Measurements from ENCODE around the gene TUFM.
"Not testable (repeated sequence)": the region's sequence is repeated elsewhere in the genome, so short reads cannot be mapped to it uniquely, and the experiment has no call there.

The TUFM gene

GRCh38 chr16:28846080-28846932 is at the start of gene TUFM:
Gene TUFM (minus strand): TSS chr16:28846348. CDS start chr16:28846269, 79 bp downstream.
- FAIRE-seq, result peak; percentile 82

DNA sequence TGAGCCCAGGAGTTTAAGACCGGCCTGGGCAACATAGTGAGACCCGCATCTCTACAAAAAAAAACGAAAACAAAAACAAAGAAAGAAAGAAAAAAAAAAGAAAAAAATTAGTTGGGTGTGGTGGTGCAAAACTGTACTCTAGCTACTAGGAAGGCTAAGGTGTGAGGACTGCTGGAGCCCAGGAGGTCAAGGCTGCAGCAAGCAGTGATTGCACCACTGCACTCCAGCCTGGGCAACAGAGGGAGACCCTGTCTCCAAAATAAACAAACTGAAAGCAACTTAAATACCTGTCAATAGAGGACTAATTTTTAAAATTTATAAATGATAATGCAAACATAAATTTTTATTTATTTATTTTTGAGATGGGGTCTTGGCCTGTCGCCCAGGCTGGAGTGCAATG is 49.5 kb upstream of the TUFM start:
- FAIRE-seq, result no peak

- FAIRE-seq, result no peak
Observed at GRCh38 chr16:28893291-28893690, 47.1 kb upstream of the TUFM start.

DNA sequence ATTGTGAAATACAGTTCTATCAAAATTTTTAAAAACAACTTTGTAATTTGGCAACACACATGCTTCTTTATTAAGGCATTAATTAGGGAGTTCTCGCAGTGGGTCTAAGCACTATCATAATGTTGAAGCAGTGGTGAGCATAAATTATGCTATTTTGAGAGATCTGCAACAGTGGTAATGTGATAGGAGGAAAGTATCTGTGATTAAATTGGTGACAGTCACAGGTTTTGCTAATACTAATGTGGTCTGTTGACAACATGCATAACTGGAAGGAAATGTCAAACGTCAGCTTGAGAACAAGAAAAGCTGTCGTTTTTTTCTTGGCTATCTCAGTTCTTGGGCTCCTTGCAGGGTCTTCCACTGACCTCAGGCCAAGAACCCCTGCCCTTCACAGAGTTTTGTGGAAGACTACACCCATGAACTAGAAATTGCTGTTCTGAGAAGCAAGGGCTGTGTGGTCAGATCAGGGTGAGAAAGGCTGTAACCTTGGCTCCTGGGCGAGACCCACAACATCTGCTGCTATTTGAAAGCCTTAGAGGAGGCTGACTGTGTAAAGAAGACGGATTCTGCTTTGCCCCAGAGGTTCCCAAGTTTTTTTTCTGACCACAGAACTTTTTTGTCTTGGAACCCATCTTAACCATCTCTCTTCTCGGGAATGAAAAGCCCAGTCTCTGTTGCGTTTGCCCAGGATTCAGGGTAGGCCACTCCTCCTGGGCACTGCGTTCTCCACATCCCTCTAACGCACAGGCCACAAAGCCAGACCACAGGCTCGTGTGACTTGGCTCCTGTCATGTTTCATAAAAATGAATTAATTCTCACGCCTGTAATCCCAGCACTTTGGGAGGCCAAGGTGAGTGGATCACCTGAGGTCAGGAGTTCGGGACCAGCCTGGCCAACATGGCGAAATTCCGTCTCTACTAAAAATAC is 46.1 kb upstream of the TUFM start:
- FAIRE-seq, result no peak

DNA sequence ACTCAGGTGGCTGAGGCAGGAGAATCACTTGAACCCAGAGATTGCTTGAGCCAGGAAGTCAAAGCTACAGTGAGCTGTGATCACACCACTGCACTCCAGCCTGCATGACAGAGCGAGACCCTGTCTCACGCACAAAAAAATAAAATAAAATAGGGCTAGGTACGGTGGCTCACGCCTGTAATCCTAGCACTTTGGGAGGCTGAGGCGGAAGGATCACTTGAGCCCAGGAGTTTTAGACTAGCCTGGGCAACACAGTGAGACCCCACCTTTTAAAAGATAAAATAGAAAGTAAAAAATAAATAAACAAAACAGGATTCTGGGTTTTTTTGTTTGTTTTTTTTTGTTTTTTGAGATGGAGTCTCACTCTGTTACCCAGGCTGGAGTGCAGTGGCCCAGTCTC is 44.2 kb upstream of the TUFM start:
- not testable (repeated sequence) for FAIRE-seq

DNA sequence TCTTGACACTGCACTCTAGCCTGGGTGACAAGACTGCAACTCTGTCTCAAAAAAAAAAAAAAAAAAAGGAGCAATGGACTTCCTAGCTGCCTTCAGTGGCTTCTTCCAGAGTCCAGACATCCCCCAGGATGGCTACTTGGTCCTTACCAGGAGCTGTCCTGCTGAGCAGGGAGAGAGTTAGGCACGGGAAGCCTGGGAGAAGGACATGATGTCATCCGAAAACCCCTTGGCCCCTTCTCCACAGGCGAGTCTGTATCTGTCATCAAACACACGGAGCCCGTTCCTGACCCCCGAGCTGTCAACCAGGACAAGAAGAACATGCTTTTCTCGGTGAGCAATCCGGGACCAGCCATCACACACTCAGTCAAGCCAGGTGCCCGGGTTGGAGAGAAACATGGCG is 40.8 kb upstream of the TUFM start:
- no peak for FAIRE-seq

- FAIRE-seq, result no peak
Observed at GRCh38 chr16:28884045-28884444, 37.9 kb upstream of the TUFM start.

GRCh38 chr16:28883221-28883996 is 37.3 kb upstream of the TUFM start:
- FAIRE-seq, result no peak

GRCh38 chr16:28882551-28883160 is 36.5 kb upstream of the TUFM start:
- FAIRE-seq, result no peak

DNA sequence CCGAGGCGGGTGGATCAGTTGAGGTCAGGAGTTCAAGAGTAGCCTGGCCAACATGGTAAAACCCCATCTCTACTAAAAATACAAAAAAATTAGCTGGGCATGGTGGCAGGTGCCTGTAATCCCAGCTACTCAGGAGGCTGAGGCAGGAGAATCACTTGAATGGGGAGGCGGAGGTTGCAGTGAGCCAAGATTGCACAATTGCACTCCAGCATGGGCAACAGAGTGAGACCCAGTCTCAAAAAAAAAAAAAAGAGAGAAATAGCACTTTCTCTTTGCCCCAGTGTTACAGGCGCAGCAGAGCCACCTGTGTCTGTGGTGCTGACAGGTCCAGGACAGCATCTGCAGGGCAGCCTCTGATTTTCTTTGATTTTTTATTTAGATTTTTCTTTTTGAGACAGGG is 35.4 kb upstream of the TUFM start:
- not testable (repeated sequence) for FAIRE-seq

DNA sequence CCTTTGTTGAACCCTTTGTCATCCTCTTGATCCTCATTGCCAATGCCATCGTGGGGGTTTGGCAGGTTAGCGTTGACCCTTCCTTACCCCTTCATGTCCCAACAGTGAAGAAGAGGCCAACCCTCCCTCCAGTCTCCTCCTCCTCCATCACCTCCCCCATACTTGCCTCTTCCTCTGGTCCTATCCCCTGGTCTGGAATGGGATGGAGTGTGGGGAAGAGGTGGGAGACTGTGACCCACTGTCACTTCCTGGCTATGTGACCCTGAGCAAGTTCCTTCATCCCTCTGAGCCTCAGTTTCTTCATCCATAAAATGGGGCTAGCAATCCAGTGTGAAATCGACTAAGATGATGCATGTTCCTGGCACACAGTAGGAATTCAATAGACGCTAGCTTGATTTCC is 34.8 kb upstream of the TUFM start:
- FAIRE-seq, result no peak

- no peak for FAIRE-seq
Observed at GRCh38 chr16:28880589-28880915, 34.4 kb upstream of the TUFM start.

DNA sequence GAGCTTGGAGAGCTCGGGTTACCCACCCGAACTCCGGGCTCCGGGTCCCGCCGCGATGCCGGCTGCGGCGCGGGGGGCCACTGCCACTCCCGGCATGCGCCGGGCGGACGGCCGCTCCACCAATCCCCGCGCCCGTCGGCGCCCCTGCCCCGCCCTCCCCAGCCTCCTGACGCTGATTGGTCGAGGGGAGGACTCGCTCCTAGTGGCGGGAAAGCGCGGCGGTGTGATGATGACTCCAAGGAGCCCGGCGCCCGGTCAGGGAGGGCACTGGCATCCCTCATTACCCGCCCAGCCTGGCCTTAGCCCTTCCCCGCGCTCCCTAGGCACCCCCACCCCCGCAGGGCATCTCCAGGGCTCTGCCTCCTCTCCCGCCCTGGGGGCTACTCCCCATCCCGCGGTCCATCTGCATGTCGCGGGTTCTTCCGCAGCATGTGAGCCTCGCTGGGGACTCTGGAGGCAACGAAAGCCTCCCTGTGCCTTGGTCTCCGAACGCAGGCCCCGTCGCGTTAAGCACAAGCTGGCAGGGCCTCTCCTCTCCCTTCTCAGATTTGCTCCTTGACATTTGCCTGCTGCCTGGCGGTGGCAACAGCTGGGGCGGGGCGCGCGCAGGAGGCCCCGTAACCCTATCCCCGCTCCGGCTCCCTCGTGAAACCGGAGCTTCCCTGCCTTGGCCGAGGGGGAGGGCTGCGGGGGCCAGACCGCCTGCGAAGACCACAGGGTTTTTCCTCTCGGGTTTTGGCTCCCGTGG is 33.9 kb upstream of the TUFM start:
- no peak for FAIRE-seq

- no peak for FAIRE-seq
Observed at GRCh38 chr16:28879261-28879840, 33.2 kb upstream of the TUFM start.

DNA sequence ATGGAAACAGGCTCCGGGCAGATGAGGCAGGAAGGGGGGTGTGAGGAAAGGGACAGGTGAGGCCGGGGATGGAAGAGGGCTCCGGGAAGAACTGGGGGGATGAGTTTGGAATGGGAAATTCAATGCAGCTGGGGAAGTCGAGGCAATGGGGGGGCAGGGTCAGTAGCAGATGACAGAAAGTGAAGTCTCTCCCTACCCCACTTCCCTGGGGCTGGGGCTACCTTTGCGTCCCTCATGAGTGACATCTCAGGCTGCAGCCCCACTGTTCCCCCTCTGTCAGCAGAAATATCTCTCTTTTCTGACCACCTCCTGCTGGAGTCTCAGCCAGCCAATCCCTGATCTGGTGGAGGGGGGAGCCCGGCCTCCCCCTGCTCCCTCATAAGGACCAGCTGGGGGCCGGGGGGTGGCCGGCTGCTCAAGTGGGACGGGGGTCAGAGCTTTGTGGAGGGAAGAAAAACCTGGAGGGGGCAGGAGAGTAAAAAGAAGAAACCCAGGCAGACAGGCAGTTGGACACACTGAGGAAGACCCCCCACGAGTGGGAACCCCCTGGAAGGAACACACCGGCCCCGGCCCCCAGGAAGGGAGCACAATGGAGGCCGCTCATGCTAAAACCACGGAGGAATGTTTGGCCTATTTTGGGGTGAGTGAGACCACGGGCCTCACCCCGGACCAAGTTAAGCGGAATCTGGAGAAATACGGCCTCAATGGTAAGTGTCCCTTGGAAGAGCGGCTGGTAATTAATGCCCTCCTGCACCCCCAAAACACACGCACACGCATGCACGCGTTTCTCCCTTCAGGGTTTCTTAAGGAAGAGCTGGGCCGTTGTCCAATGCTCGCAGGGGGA is 32.2 kb upstream of the TUFM start, which contains the start of gene ATP2A1:
TSS of gene ATP2A1 (plus strand) at position 406 of the 844 bp plus-strand sequence. CDS start at position 590, 184 bp downstream.
- FAIRE-seq, result no peak

DNA sequence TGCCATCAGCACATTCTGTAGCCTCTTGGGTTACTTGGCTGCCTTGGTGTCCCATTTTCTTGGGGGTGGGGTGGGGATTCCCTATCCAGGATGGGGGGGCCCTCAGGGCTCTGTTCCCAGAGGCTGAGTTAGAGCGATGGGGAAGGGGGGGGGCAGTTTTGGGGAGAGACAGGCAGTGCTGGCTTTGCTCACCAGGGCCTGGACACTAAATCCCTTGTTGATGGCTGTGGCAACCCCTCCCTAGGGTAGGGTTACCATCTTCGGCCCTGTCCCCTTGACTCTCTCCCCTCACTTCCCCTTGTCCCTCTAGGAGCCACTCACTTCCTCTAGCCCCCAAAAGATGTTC is 31.5 kb upstream of the TUFM start:
- no peak for FAIRE-seq

DNA sequence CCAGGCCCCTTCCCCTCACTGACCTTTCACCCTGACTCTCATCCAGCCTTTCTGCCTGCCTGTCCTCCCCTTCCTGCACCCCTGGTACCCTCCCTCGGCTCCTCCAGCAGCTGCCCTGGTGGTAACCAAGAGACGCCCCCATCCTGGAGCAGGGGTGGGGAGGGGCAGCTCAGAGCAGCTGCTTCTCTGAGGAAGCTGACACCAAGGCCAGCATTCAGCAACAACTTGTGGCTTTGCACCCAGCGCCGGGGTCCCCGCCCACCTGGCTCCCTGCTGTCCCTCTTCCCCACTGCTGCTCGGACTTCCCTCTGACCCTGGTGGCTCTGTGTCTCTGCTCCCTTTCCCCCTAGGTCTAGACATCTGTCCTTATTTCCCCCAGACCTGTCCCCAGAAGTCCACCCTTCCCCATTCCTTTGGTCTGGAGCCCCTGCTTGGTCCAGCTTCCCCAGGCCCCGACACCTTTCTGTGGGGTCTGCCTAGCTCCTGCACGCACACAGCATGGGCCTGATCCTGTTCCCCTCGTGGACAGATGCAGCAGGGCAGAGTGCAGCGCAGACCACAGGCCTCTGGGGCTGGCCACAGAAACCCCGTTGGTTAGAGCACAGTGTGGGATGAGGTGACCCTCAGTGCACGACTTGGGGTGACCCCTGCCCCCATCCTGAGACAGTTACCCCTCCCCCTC is 31.0 kb upstream of the TUFM start:
- no peak for FAIRE-seq

GRCh38 chr16:28876019-28876659 is 30.0 kb upstream of the TUFM start:
- no peak for FAIRE-seq
